Measurements from ENCODE around the gene ANKEF1.
"Not testable (repeated sequence)": the region's sequence is repeated elsewhere in the genome, so short reads cannot be mapped to it uniquely, and the experiment has no call there.

The ANKEF1 gene

DNA sequence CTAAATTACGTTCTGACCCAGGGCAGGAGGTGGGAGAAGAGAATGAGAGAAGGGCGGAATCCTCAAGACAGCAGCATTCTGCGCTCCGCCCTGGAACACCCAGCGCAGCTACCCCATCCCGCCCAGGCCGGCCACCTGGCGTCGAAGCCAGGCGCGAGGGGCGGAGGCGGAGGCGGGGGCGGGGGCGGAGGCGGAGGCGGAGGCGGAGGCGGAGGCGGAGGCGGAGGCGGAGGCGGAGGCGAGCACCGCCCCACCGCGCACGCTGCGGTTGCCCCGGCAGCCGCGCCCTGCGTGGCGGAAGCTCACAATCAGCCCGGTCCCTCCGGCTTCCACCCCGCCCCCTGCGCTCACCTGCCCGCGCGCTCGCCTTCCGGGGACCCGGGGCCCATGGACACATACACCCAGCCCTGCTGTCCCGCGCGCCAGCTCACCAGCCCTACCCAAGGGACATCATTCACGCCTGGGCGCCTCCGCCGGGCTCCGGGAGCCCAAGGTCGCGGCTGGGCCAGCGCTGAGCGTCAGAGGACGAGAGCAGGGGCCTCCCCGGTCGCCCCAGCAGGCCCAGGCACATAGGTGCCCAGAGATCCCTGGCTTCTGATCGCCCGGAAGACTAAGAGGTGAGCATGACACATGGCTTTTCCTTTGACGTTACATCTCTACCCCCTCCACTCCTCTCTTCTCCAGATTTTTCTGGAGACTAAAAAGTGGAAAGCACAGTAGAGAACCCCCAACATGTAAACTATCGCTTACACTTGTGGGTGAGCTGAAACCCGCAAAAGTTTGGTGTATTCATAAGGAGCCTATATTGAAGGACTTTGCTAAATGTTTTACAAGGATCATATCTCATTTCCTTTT lies at the start of gene ANKEF1:
Gene ANKEF1, plus strand, starts transcription at position 271 of the 855 bp plus-strand sequence. CDS start 3,315 bp downstream, outside the sequence.
- peak; percentile 87 for DNase-seq (ENCODE audit: low spot score)

GRCh38 chr20:9985281-9985680 lies 49.5 kb upstream of the ANKEF1 start:
- no peak for DNase-seq (ENCODE audit: low spot score)

DNA sequence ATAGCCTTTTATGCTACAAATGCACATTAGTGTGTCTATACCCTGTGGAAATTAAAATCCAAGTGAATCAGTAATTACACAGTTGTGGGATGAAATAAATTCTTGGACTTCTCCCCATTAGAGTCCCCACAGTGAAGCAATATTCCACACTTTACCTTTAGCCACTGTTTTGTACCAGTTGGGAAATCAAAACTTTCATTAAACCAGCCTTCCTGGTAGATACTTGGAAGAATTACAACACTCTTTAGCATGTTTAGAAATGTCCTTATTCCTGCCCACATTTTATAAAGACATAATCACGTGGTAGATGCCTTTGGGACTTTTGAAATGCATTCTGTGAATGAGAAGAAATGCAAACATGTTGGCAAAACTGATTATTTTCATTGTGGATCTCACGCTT lies 49.0 kb upstream of the ANKEF1 start:
- DNase-seq (ENCODE audit: low spot score): no peak

- DNase-seq (ENCODE audit: low spot score): no peak
These were observed 45.6 kb upstream of the ANKEF1 start for GRCh38 chr20:9989066-9989724.

GRCh38 chr20:9993137-9993536 lies 41.6 kb upstream of the ANKEF1 start:
- no peak for DNase-seq (ENCODE audit: low spot score)

GRCh38 chr20:9994676-9995075 lies 40.1 kb upstream of the ANKEF1 start:
- DNase-seq (ENCODE audit: low spot score): no peak

DNA sequence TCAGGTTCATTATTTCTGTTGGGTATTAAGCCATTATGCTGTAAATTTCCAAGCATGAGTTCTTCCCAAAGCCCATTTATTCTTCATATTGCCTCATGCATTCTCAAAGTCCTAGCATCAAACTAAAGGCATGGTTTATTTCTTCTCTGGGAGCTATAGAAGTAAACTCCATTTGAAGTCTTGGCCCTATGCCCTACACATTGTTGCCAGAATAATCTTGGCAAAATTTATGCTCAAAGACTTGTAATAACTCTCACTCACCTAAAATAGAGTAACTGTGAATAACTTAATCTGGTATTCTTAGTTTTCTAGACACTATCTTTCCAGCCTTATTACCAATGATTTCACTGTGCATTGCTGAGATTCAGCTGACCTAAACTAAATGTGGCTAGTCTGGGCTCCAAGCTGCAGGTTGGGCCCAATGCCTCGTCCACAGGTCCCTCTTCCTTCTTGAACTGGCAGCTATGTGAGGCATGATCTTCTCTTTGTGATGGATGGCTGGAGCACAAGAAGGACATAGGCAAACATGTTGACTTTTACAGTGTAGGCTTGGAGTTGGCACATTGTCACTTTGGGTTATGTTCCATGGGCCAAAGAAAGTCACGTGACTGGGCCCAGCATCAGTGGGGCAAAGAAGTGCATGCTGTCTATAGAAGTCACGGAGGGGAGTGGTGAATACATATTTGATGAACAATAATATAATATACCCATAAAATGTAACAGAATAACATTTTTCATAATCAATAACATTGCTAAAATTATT lies 39.1 kb upstream of the ANKEF1 start:
- DNase-seq (ENCODE audit: low spot score): no peak

DNA sequence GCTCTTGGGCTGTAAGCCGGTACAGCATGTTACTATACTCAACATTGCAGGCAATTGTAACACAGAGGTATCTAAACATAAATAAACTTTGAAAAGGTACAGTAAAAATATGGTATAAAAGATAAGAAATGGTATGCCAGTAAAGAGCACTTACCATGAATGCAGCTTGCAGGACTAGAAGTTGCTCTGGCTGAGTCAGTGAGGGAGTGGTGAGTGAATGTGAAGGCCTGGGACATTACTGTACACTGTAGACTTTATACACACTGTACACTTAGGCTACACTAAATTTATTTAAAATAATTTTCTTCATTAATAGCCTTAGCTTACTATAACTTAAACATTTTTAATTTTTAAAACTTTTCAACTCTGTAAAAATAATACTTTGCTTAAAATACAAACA lies 37.8 kb upstream of the ANKEF1 start:
- DNase-seq (ENCODE audit: low spot score): no peak

DNA sequence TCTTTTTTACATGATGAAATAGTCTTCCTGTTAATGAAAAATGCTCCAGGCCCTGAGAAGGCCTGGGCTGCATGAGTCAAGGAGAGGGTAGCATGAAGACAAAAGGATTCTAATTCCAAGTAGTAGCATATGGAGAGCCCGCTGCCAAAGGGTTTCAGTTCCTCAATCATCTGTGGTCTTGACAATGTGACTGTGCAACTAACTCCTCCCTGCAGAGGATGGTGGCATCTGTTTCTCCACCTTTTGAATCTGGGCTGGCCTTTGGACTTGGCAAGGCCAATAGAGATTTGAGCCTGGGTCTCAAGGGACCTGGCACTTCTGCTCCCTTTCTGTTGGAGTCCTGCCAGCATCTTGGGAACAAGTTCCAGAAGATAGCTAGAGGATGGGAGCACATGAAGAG lies 35.1 kb upstream of the ANKEF1 start:
- no peak for DNase-seq (ENCODE audit: low spot score)

DNA sequence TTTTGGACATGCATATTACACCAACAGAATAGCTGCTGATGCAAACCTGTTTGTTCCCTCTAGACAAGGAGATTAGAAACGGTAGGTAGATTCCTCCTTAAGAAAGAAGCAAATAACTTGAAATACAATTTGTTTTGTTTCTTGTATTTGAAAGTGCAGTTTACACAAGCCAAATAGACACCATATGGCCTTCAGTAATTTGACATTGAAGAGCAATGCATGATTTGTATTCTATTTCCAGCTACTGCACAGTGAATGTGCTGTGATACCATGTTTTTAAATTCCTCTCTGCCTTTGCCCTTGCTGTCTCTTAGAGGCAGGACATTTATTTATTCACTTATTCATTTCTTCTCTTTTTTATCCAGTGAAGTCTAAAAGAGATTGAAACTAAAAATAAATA lies 31.9 kb upstream of the ANKEF1 start:
- DNase-seq (ENCODE audit: low spot score): no peak

DNA sequence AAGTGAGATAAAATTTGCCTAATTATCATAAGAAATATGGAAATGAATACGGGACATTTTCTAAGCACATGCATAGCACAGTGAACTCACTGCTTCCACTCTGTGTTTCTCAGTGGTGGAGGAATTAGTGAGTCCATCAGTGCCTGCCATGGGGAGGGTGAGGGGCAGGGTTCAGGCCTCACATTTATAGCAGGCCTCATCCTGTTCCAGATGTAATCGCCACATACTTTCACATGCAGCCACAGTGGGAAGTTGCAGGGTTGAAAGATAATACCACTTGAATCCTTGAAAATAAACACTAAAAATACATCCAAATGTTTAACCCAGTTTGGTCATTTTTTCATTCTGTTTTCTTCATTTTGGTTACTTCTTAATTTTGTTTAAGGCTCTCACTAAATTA lies 29.9 kb upstream of the ANKEF1 start:
- DNase-seq (ENCODE audit: low spot score): no peak

- DNase-seq (ENCODE audit: low spot score): no peak
These were observed 28.9 kb upstream of the ANKEF1 start for GRCh38 chr20:10005885-10006284.

- DNase-seq (ENCODE audit: low spot score): no peak
These were observed 28.2 kb upstream of the ANKEF1 start for GRCh38 chr20:10006447-10007090.

DNA sequence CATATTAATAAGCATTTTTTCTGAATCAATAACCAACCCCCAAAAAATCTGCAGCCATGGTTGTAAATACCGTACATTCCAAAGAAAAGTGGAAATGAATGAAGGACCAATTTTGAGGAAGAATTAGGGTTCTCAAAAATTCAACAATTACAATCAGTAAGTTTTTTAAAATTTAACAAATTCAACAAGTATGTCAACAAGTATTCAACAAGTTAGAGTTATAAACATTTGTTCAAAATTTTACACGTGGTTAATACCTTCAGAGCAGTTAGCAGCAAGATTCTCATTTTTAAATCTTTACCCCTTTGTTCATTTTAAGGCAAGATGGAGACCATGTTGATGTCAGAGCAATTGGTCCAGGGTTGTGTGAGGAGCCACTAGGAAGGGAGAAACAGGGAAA lies 27.6 kb upstream of the ANKEF1 start:
- DNase-seq (ENCODE audit: low spot score): no peak

DNA sequence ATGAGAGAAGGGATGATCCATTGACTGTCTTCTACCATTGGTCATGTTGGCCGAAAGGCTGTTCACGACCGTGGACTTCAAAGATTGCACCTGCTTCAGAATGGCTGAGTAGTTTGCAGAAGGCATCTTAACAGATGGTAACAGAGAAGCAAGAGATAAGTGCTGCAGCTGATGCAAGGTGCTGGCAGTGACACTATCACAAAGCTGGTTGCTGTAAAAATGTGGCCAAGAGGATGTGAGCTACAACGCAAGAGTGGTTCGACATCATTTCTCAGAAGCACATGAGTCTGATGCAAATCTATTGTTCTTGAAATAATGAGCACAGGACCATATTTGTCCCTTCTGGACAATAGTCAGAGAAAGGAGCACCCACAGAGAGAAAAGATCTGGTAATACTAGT lies 27.0 kb upstream of the ANKEF1 start:
- DNase-seq (ENCODE audit: low spot score): no peak

GRCh38 chr20:10012464-10012863 lies 22.3 kb upstream of the ANKEF1 start:
- DNase-seq (ENCODE audit: low spot score): no peak

DNA sequence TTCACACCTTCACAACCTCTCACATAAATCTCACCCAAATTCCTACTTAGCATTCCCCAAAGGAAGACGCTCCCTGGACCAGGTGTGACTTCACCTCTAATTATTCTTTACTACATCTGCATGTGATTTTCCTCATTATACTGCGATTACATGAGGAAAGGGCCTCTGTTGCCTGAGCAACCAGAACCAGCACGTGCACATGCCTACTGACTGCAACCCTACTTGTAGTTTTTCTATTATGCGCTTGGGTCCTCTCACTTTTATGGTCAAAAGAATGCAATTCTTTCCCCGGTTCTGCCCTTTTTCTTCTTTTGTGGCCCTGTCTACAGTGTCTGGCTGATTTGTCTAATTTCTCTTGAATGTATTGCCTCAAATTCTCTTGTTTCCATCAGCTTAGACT lies 20.4 kb upstream of the ANKEF1 start:
- no peak for DNase-seq (ENCODE audit: low spot score)

DNA sequence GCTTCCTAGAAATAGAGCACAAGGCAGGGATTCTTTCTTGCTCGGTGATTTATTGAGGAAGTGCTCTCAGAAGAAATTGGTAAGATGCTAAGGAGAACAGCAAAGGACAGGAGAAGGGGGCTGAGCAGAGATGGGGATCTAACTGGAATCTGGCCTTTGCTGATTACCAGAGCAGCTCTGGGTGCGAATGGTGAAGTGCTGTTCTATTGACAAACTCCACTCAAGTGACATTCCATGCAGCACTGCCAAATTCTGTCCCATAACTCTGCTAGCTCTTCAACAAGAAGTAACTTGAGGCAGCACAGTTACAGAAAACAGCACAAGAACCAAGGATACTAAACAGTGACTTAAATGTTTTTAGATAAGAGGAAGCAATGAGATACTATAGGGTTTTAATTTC lies 13.8 kb upstream of the ANKEF1 start:
- no peak for DNase-seq (ENCODE audit: low spot score)

GRCh38 chr20:10022625-10023024 lies 12.2 kb upstream of the ANKEF1 start:
- DNase-seq (ENCODE audit: low spot score): no peak

DNA sequence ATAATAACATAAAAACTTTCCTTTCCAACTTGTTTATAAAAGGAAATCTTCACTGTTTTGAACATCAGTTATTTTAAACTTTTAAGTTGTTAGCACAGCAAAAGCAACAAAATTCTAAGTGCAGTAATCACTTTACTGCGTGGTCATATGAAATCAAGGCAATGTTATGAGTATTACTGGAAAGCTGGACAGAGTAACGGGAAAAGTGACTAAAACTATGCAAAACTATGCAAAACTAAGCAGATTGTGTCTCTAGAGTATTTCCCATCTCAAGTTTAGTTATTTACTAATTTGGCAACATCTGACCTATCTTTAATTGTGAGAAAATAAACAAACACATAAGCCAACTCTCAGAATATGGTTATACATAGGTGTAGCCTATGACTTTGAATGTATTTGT lies 10.9 kb upstream of the ANKEF1 start:
- DNase-seq (ENCODE audit: low spot score): no peak

DNA sequence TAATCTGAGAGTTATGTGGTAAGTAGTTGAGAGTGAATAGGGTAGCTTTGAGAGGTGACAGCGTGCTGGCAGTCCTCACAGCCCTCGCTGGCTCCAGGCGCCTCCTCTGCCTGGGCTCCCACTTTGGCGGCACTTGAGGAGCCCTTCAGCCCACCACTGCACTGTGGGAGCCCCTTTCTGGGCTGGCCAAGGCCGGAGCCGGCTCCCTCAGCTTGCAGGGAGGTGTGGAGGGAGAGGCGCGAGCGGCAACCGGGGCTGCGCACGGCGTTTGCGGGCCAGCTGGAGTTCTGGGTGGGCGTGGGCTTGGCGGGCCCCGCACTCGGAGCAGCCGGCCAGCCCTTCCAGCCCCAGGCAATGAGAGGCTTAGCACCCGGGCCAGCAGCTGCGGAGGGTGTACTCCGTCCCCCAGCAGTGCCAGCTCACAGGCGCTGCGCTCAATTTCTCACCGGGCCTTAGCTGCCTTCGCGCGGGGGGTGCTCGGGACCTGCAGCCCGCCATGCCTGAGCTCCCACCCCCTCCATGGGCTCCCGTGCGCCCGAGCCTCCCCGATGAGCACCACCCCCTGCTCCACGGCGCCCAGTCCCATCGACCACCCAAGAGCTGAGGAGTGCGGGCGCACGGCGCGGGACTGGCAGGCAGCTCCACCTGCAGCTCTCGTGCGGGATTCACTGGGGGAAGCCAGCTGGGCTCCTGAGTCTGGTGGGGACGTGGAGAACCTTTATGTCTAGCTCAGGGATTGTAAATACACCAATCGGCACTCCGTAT lies 3.2 kb upstream of the ANKEF1 start:
- DNase-seq (ENCODE audit: low spot score): not testable (repeated sequence)

GRCh38 chr20:10032269-10032668 lies 2.5 kb upstream of the ANKEF1 start:
- not testable (repeated sequence) for DNase-seq (ENCODE audit: low spot score)
